Hepatic stellate cell (primary cell): ENCODE data around the gene MRPL3.

ENCODE experiments used
- DNase-seq: peaks from one replicate; pipeline ENCODE4 v3.0.0; 2011; ENCODE audit warnings: low spot score

MRPL3 gene

DNA sequence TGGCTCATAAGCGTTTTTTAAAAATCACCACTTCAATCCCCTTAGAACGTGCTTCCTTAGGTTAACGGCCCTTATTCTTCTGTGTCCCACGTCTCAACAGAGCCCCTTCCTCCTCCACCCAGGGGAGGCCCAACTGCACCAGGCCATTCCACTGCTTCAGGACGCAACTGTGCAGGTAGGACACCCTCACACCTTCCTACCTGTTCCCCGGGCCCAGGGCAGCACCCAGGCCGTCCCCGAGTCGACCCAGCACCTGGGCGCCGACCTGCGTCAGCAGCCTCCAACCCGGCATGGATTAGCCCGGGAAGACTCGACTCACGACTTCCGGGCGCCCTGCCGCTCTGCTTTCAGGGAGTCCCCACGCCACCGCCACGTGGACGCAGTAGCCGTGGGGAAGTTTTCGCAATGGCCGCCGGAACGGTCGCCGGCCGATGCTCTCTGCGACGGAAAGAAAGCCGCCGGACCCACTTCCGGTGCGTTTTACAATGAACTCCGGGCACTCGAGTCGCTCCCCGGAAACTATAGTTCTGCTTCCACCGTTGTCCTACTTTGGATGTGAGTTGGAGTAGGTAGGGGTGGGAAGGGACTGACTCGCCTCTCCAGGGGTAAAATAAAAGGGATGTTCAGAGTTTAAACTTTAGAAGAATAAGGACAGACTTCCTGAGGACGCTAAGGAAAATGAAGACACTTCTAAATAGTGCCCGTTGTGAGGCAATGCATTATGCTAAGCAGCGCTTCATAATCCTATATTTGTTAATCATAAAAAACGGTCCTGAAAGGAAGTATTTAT lies at the start of gene MRPL3:
MRPL3 (minus strand) TSS at position 442 of the 790 bp plus-strand sequence; CDS start at position 292, 150 bp downstream.
- DNase-seq, result peak; percentile 68

DNA sequence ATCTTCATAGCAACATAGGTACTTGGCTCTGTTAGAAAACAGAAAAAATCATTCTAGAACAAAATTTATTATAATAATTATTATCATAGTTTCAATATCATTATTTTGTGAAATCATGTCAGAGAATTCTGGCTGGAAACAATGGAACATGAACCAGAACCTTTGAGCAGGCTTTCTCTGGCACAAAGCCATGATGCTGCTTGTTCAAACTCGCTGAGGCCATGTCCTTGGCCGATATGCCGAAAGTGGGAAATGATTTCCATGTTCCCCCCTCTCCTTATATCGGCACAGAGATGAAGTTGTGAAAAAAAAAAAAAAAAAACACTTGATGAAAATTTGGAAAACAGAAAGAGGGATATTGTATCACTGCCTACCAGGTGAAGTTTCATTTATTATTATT lies 49.0 kb upstream of the MRPL3 start:
- no peak for DNase-seq

DNA sequence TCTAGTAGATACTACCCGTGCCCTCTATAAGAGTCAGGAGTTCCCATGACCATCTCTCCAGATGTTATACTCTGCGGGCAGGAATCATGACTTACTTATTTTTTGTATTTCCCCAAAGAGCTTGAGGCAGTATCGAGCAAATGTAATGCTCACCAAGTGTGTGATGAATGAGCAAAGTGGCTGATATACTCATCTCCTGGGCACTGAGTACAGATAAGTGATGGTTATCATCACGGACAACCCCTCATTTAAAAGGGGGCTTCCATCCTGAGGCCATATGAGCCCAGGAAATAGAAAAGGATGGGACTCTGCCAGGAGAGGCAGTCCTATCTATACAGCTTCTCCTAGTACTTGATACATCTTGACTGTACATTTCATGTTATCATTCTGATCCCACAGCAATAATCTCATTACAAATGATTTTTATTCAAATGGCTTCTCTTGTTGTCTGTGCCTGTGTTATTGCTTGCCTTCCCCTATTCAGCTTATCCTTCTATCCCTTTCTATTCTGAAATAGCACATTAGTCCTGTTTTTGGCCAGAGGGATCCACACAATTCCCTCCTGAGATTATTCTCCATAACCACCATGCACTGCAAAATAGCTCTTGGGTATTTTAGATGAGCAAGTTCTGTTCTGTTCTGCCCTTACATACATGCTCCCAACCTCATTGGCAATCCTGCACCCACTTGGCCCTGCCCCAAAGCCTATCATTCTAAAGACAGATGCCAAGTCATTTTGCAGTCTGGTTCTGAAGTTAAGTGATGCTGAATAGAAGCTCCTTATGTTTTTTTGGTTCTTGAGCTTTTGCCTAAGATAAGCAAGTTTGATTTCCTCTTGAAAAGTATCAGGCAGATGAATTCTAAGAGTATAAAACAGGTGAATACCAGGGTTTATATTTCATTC lies 48.0 kb upstream of the MRPL3 start:
- no peak for DNase-seq

DNA sequence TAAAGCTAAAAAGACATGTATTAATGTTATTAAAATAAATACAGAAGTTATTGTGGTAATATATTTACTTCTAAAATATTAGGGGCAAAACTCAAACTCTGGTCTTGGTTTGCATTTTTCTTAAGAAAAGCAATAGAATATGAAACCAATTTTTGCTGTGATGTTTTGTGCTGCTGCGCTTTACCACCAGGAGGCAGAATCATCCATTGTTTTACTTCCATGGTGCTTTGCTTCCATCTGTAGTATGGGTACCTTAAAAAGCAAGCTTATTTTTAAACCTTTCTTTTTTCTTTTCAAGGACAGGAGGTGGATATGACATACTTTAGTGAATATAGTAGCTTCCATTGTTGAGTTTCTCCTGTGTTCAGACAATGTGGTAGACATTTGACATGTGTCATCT lies 46.6 kb upstream of the MRPL3 start:
- DNase-seq, result no peak

DNA sequence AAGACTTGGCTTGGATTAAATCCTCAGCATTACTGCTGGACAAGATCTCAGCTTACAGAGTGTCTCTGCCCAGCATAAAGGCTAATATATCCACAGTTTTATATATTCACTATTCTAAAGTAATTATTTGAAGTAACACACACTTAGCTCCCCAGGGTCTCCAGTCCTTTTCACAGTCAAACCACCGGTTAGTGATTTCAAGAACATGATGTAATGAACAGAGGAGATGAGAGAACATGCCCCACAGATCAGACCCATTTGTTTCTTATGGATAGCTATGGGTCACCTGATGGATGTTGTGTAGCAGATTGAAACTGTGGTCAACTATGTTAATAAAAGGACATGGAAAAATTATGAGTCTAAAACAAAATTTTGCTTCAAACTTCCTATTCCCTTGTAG lies 44.8 kb upstream of the MRPL3 start:
- DNase-seq, result no peak

DNA sequence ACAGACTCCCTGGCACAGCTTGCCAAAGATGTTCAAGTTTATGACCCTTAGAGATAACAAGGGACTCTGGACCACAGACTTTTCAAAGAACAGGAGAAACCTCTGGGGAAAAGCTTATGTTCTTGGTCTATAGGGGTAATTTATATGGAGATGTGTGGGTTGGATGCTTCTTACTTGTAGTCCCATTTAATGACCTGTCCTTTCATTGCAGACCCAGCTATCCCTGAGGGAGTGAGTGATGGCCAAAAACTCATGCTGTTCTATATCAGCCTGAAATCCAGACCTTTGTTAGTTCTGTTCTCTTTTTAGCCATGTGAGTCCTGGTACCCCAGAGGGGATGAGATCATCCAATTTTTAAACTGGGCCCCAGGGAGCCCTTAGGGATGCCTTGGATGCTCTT lies 43.7 kb upstream of the MRPL3 start:
- no peak for DNase-seq

DNA sequence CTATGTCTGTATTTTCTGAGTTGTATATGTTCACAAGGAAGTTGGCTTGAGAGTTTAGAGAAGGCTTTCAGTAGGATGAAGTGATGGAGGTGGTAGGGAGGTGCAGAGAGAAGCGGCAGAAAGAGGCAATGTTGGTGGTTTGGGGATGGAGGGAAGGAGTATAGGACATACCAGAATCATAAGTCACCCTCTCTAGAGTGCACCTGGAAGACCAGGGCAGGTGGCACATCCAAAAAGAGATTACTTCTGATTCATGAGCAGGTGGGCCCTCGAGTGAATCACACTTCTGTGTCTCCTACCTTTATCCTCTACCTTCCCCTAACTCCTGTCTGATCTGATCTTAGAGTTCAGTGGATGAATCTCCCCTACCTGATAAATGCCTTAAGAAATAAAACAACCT lies 41.8 kb upstream of the MRPL3 start:
- DNase-seq, result no peak

DNA sequence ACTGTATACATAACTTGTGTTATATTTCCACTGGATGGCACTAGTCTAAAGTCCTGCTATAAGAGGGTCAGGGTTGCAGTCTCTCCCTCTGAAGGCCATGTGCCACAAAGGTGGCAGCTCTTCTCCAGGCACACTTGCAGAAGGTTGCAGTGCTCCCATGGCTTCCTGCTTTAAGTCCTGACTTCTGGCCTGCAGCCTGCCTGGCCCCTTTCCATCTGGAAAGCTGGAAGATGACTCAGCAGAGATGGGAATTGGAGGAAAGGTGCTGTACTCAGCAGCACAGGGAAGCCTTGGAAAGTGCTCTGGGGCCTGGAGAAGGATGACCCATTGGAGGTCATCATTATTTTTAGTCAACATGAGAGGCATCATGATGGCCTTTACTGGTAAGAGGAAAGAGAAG lies 40.9 kb upstream of the MRPL3 start:
- peak; percentile 9 for DNase-seq

DNA sequence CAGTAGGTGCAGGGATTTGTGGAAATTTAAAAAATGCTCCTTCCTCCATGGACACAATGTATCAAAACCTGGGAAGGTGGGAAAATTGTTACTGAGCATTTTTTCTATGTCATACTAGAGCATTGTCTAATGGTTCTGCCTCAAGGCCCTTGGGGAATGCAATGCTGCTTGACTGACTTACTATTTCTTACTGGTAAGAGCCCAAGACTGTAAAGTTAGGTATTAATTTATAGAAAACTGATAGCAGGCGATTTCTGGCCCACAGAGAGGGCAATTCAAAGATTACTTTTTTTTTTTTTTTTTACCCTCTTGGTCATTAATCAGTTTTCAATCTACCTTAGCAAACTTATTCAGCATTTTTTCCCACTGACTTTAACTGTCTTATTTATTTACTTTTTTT lies 38.5 kb upstream of the MRPL3 start:
- no peak for DNase-seq

DNA sequence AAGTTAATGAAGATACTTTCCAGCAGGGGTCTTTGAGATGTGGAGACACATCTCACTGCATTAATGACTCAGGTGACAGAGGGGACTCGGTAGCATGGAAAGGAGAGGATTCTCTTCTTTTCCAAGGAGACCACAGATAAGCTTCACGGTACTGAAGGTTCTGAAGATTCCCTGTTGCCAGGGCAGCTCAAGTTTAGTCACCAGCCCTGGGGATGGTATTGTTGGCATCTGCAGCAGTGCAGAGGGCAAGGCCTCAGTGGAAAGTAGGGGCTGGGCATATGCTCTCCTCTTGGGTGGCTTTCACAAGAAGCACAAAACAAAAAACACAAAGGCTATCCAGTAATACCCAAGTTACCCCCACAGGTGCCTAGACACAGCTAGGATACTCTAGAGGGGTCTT lies 38.0 kb upstream of the MRPL3 start:
- DNase-seq, result no peak

DNA sequence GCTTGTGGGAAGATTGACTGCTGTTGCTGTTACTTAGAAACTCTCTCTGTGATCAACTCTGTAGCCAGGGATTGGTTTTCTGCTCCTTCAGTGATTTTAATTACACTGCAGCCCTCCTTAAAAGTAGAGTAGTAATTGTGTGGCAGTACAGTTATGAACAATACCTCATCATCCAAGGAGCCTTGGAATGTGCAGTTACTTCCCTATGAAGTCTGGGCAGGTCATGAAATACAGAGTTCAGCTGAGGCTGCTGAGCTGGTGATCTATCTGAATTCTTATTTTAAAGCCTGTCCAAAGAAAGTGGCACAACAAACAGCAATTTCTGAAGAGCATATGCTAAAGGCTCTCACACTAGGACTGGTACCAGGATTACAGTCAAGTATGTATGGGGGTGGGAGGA lies 37.4 kb upstream of the MRPL3 start:
- DNase-seq, result no peak

DNA sequence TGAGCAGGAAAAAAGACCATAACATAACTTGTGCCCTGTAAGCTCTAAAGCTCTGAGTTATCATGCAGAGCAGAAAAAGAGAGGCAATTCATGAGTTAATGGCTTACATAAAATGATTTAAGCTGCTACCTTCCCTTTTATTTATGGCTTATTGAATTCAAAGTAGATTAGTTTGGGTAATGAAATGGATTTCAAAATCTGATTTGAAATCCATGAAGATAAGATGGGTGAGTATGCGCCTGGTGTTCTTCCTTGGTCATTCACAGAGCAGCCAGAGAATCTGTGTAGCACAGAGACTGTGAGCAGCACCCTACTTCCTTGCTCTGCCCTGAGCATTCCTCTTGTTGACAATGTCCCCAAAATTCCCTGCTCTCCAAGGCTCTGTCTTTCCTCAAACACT lies 36.2 kb upstream of the MRPL3 start:
- DNase-seq, result no peak

DNA sequence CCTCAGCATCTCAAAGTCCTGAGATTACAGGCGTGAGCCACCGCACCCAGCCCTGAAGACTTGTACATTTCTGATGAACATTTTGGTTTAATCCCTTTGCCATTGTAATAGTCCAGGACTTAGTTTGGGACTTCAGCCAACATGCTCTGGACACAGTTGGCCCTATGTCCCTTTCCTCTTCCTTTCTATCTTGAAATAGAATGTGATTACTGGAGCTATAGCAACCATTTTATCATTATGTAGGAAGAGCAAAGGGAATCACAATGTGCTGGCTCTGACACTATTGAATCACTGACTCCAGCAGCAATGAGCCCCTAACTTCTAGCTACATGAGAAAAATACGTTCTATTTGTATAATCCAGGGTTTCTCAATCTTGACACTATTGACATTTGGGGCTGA lies 34.8 kb upstream of the MRPL3 start:
- DNase-seq, result no peak

DNA sequence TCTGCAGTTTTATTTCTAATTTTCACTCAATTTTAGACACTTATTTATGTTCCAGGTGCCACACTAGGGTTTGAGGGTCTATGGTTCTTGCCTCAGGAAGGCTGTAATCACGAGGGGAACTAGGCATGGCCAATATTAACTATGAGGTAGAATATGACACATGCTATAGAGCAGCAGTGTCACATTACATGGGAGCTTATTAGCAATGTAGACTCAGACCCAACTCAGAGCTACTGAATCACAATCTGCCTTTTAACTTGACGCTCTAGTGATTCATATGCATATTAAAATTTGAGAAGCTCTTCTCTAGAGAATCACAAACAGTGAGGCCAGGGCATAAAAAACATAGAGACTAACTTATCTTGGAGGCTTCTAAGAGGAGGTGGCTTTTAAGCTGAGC lies 32.8 kb upstream of the MRPL3 start:
- DNase-seq, result no peak

DNA sequence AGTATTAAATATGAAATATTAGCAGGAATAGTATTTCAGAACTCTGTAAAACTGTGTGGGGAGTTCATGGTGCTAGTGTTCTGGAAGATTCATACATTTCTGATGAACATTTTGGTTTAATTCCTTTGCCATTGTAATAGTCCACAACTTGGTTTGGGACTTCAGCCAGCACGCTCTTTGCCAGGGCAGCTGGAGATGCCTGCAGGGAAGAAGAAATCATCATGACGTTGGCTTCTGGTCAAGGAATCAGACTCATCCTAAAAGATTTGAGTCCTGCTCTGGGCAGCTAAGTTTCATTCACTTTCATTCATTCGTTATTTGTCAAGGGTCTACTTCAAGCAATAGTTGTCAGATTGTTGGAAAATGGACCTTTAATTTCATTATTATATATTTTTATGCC lies 32.4 kb upstream of the MRPL3 start:
- no peak for DNase-seq

DNA sequence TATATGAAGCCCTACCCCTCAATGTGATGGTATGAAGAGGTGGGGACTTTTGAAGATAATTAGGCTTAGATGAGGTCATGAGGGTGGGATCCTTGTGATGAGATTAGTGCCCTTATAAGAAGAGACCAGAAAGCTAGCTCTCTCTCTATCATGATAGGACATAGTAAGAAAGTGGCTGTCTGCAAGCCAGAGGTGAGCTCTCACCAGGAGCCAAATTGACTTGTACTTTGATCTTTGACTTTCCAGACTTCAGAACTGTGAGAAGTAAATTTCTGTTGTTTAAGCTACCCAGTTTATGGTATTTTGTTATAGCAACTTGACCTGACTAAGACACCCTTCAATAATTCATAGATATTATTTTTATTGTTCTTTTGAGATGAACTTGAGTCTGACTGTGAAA lies 29.9 kb upstream of the MRPL3 start:
- no peak for DNase-seq

DNA sequence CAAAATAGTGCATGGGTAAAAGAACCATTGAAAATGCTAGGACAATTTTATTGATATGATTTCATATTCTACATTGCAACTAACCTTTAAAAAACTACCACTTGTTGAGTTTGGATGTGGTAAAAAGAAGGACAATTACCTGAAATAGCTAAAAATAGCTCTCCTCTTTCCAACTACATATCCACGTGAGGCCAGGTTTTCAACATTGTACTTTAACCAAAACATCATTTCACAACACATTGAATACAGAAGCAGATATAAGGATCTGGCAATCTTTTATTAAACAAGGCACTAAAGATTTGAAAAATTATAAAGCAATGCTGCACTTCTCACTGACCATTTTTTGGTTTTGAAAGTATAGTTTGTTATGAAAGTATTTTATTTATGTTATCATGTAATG lies 28.1 kb upstream of the MRPL3 start:
- DNase-seq, result no peak

DNA sequence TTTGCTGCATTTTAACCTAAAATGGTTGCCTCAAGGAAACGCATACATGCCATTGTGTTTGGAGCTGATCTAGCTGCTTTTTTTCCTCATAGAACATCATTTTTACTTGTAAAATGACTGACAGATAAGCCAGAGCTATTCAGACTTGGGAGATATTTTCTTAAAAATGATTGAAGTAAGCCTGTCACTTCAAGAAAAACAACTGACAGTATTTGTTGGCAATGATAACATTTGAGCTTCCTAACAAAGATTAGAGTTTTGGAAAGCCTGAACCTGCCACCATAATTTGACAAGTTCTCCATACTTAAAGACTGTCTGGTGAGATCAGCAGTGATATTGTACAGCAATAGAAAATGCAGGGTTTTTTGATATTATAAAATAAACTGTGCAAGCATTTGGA lies 27.6 kb upstream of the MRPL3 start:
- no peak for DNase-seq

DNA sequence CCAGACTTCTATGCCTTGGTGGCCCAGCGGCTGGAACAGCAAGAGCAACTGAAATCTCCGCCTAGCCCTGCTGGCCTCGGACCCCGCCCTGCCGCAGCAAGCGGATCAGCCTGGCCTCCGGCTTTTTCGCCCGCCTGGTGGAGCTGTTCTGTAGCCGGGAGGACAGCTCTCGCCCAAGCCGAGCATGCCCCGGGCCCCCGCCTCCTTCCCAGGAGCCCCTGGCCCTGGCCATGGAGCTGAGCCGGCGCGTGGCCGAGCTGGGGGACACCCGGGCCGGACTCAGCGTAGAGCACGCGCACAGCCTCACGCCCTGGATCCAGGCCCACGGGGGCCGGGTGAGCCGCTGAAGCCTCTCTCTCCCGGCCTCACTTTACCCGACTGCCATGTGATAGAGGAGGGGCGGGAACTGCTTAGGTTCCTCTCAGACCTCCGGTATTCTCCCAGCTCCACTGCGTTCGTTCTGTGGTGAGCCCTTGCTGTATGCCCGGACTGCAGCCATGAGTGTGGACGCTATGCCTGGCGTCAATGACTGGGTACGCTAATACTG lies 24.1 kb upstream of the MRPL3 start:
- peak; percentile 19 for DNase-seq

DNA sequence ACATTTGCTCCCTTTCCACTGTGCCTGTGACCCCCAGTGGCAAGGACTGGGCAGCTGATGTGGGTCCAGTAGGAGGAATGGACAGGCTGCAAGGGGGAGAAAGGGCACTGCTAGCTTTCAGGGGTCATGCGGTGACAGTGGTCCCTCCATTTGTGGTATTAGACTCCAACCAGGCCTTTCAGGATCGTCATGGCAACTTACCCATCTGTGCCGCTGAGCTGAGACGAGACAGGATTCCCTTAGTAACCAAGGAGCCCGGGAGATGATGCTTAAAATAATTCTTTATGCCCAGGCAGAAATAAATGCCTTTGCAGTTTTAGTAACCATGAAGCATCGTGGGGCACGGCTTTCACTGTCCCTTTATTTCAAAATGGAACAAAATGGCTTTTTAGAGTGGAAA lies 15.9 kb upstream of the MRPL3 start:
- no peak for DNase-seq

DNA sequence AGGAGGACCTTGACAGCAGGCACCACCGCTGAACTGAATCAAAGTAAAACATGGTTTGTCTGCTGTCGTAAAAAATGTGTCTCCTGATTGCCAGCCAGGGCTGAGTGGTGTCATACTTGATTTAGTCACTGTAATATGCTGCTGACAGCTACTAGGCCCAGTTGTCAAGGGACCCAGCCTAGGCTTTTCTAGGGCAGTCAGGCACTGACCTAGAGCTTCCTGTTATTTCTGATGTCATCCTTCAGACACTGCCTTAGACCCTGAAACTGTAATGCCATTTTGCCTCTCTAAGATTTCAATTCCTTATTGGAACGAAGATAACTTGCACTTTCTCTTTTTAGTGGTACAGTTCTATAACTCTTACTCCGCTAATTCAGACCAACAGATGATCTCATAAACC lies 2.6 kb upstream of the MRPL3 start:
- DNase-seq, result no peak

DNA sequence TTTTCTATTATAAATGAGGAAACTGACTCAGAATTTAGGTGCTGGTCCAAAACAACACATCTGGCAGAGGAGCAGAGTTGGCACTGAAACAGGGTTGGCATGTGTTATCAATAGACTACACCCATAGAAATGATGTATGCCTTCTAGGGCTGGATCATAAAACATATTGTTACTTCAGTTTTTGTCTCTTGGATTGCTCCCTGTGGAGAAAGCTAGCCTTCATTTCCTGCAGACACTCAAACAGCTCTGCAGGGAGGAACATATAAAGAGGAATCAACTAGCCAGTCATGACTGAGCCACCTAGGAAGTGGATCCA lies 507 bp upstream of the MRPL3 start:
- no peak for DNase-seq

DNA sequence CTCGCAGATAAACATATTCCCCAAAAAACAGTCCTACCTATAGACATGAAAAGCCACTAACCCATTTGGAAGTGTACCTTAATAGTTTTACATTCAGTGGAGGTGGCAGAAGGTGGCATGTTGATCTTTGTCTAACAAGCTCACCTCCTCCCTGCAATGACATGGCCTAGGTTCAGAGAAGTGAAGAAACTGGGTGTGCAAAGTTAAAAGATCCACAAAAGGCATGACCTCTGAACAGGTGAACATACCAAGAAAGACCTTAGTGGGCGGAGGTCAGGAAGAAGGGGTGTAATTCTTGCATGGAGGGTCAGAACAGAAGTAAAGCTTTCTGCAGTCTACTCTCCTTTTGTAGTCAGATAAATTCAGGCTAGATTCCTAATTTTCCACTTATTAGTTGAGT lies 822 bp downstream of the MRPL3 start:
- DNase-seq, result no peak
